Measurements from ENCODE around the gene BPIFB1.

Gene BPIFB1

DNA sequence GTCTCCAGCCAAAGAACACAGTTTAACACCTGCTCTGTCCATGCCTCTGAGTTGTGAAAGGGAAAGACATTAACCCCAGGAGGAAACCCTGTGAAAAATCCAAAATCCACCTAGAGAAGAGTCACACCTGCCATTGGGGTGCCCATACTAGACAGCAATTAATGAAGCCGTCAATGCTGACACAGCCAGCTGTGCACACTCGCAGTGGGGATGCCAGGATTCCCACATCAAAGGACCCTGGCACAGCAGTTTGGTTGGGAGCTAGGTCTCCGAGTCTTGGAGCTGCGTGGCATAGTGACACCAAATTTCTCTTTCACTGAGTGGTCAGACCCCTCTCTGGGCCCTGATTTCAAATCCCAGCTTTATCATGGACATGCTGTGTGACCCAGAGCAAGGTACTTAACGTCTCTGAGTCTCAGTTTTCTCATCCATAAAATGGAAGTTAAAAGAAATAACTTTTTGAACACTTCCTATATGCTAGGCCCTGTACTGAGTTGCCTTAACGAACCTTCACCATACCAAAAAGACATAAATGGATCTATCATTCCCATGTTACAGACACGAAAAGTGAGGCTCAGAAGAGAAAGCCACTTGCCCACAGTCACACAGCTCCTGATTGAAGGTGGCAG lies 30.8 kb downstream of the BPIFB1 start:
- Mint-ChIP-seq H3K4me3 (no peak overlapping the region), H3K4me1 (peaks cover 5% of the 10 kb centered on the region), H3K27ac (no peak overlapping the region), H3K27me3 (ENCODE audit: low read depth) (peaks cover 15% of the 10 kb centered on the region), H3K9me3 (no peaks in the 10 kb centered on the region), H3K36me3 (ENCODE audit: low read depth) (no peaks in the 10 kb centered on the region)
- TF ChIP-seq, protein P1, sequence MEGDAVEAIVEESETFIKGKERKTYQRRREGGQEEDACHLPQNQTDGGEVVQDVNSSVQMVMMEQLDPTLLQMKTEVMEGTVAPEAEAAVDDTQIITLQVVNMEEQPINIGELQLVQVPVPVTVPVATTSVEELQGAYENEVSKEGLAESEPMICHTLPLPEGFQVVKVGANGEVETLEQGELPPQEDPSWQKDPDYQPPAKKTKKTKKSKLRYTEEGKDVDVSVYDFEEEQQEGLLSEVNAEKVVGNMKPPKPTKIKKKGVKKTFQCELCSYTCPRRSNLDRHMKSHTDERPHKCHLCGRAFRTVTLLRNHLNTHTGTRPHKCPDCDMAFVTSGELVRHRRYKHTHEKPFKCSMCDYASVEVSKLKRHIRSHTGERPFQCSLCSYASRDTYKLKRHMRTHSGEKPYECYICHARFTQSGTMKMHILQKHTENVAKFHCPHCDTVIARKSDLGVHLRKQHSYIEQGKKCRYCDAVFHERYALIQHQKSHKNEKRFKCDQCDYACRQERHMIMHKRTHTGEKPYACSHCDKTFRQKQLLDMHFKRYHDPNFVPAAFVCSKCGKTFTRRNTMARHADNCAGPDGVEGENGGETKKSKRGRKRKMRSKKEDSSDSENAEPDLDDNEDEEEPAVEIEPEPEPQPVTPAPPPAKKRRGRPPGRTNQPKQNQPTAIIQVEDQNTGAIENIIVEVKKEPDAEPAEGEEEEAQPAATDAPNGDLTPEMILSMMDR (IDR thresholded peaks at IDR 0.05; ENCODE audit: unreplicated experiment in 3 of 3), result no peak

- H3K36me3 Mint-ChIP-seq (ENCODE audit: low read depth), result no peaks in the 10 kb centered on the region
- peaks cover 34% of the 10 kb centered on the region for H3K27me3 Mint-ChIP-seq (ENCODE audit: low read depth)
- no peak overlapping the region for H3K27ac Mint-ChIP-seq
- H3K9me3 Mint-ChIP-seq, result no peaks in the 10 kb centered on the region
- peaks cover 5% of the 10 kb centered on the region for H3K4me1 Mint-ChIP-seq
- no peak overlapping the region for H3K4me3 Mint-ChIP-seq
- TF ChIP-seq, protein P1 (IDR thresholded peaks at IDR 0.05; ENCODE audit: unreplicated experiment in 3 of 3), result no peak
Measured at GRCh38 chr20:33316343-33316742, 33.3 kb downstream of the BPIFB1 start.

DNA sequence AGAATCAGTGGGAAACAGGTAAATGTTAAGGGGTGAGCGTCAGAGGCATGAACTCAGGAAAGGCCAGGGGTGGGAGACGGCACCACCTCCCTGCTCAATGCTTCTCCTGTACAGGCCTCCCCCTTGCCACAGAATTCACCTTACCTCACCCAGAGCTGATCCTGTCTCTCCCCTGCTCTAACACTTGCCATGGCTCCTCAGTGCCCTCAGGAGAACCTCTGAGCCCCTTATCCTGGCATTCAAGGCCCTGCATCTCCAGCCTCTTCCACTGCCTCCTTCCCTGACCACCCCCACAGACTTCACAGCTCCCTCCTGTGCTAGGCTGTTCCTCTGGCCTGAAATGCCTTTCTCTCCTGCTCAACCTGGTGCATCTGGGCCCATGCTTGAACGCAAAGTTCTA lies 33.9 kb downstream of the BPIFB1 start:
- no peaks in the 10 kb centered on the region for H3K9me3 Mint-ChIP-seq
- peaks cover 35% of the 10 kb centered on the region for H3K27me3 Mint-ChIP-seq (ENCODE audit: low read depth)
- no peak overlapping the region for H3K27ac Mint-ChIP-seq
- H3K36me3 Mint-ChIP-seq (ENCODE audit: low read depth), result no peaks in the 10 kb centered on the region
- peaks cover 2% of the 10 kb centered on the region for H3K4me1 Mint-ChIP-seq
- TF ChIP-seq, protein P1 (IDR thresholded peaks at IDR 0.05; ENCODE audit: unreplicated experiment in 3 of 3), result no peak
- no peak overlapping the region for H3K4me3 Mint-ChIP-seq

DNA sequence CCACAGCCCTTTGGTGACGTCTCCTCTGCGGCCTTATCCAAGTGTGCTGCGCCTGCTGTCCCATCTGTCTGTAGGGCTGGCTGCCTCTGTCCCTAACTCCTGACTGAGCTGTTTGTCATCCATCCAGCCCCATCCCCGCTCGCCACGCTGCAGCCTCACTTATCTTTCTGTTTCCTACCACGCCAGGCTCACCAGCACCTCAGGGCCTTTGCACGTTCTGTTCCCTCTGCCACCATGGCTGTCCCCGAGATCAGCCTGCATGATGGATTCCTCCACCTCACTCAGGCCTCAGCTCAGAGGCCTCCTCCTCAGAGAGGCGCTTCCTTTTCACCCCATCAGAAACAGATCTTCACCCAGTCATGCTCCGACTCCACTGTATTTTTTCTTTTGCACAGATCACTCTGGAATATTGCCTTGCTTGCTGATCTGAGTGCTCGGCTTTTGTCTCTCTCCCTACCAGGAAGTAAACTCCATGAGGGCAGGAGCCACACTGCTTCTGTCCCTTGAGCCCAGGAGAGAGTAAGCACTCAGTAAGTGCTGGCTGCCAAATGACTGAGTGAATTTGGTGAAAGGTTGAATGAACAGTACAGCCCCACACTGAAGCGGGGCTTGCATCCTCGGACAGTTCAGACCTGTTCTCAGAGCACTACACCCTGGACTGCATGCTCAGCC lies 34.5 kb downstream of the BPIFB1 start:
- peaks cover 35% of the 10 kb centered on the region for H3K27me3 Mint-ChIP-seq (ENCODE audit: low read depth)
- TF ChIP-seq, protein P1 (IDR thresholded peaks at IDR 0.05; ENCODE audit: unreplicated experiment in 3 of 3), result no peak
- no peaks in the 10 kb centered on the region for H3K4me1 Mint-ChIP-seq
- H3K27ac Mint-ChIP-seq, result no peak overlapping the region
- no peak overlapping the region for H3K4me3 Mint-ChIP-seq
- no peaks in the 10 kb centered on the region for H3K36me3 Mint-ChIP-seq (ENCODE audit: low read depth)
- H3K9me3 Mint-ChIP-seq, result no peaks in the 10 kb centered on the region

DNA sequence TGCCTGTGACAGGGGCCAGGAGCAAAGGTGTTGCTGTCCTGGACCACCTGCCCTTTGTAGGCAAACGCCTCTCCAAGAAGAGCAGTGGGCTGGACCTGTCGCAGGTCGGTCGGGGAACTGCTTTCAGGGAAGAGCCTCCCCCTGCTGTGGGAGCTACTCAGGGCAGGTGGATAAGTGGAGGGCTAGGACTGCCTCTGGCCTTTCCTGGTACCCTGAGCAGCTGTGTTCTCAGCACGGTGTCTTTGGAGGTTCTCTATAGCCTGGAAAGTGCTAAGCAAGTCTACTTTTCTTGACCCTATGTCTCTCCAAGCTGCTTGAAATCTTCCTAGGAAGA lies 35.0 kb downstream of the BPIFB1 start:
- TF ChIP-seq, protein P1 (IDR thresholded peaks at IDR 0.05; ENCODE audit: unreplicated experiment in 3 of 3), result no peak
- Mint-ChIP-seq H3K27me3 (ENCODE audit: low read depth) (peaks cover 37% of the 10 kb centered on the region), H3K36me3 (ENCODE audit: low read depth) (no peaks in the 10 kb centered on the region), H3K4me1 (no peaks in the 10 kb centered on the region), H3K4me3 (no peak overlapping the region), H3K9me3 (no peaks in the 10 kb centered on the region), H3K27ac (no peak overlapping the region)

GRCh38 chr20:33320006-33320405 lies 37.0 kb downstream of the BPIFB1 start:
- Mint-ChIP-seq H3K27me3 (ENCODE audit: low read depth) (peaks cover 41% of the 10 kb centered on the region), H3K9me3 (no peaks in the 10 kb centered on the region), H3K27ac (no peak overlapping the region), H3K4me1 (no peaks in the 10 kb centered on the region), H3K4me3 (no peak overlapping the region), H3K36me3 (ENCODE audit: low read depth) (no peaks in the 10 kb centered on the region)
- TF ChIP-seq, protein P1 (IDR thresholded peaks at IDR 0.05; ENCODE audit: unreplicated experiment in 3 of 3), result no peak
